Bronchial epithelial cell (primary cell): ENCODE measurements around the gene CYTH3. TPM values are rescaled to one million over a fixed set of nuclear protein-coding genes. Genes with fewer than 3 reads are reported as not detected.

Experiments used
- DNase-seq: peaks from one replicate; pipeline ENCODE4 v3.0.0-alpha.2; 2010; ENCODE audit warnings: low read depth
- FAIRE-seq: peaks from 2 replicates; lab custom pipeline; 2011; peaks lifted over from hg19 to GRCh38; lab: Jason Lieb, UNC
- H3K27me3 ChIP-seq: 2 replicates; pipeline ENCODE4 v1.5.1; 2011; ENCODE audit warnings: low read length; ENCODE audit not compliant: control insufficient read depth, insufficient read depth
- H3K36me3 ChIP-seq: 2 replicates; pipeline ENCODE4 v1.5.1; 2011; ENCODE audit warnings: low read length; ENCODE audit not compliant: control insufficient read depth, insufficient read depth
- H3K4me3 ChIP-seq: 2 replicates; pipeline ENCODE4 v1.5.1; 2011; ENCODE audit warnings: mild to moderate bottlenecking, low read depth, low read length, control low read depth
- total RNA-seq: library from RNA; depleted of rRNA; stranded (reverse); fragments of >200 nt; gene quantifications from 2 replicates; pipeline ENCODE4 v1.2.1, GENCODE V29; 2014
- TF ChIP-seq, protein P1 (sequence below): IDR thresholded peaks from 2 replicates; pipeline ENCODE4 v1.5.1; 2011; ENCODE audit warnings: mild to moderate bottlenecking, moderate library complexity, low read length, control low read depth, inconsistent platforms; ENCODE audit not compliant: insufficient read depth, severe bottlenecking

The CYTH3 gene
- total RNA-seq, 1 donor from 2014 or later = 11.6 TPM

DNA sequence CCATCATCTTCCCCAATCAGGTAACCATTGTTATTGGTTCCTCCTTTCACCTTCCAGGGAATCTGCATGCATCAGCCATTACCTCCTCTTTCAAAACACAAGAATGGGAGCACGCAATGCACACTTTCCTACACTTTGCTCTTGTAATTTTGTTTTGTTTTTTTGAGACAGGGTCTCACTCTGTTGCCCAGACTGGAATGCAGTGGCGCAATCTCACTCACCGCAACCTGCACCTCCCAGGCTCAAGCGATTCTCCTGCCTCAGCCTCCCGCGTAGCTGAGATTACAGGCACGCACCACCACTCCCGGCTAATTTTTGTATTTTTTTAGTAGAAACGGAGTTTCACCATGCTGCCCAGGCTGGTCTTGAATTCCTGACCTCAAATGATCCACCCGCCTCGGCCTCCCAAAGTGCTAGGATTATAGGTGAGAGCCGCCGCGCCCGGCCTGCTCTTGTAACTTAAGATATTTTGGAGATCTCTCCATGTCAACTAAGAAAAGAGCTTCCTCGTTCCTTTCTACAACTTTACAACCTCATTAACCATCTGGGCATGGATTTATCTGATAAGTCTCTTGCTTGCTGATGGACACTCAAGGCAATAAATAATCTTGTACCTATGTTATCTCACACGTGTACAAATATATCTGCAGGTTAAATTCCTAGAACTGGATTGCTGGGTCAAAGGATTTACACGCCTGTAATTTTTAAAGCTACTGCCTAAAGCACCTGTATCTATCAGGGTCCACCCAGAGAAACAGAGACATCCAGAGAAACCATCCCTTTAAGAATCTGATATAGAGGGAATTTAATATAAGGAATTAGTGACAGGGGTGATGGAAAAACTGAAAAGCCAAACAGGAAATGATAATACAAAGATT lies 4.2 kb downstream of the CYTH3 start:
- Histone ChIP-seq H3K36me3 (no peaks in the 10 kb centered on the region), H3K4me3 (no peak overlapping the region), H3K27me3 (no peaks in the 10 kb centered on the region)
- TF ChIP-seq, protein P1, sequence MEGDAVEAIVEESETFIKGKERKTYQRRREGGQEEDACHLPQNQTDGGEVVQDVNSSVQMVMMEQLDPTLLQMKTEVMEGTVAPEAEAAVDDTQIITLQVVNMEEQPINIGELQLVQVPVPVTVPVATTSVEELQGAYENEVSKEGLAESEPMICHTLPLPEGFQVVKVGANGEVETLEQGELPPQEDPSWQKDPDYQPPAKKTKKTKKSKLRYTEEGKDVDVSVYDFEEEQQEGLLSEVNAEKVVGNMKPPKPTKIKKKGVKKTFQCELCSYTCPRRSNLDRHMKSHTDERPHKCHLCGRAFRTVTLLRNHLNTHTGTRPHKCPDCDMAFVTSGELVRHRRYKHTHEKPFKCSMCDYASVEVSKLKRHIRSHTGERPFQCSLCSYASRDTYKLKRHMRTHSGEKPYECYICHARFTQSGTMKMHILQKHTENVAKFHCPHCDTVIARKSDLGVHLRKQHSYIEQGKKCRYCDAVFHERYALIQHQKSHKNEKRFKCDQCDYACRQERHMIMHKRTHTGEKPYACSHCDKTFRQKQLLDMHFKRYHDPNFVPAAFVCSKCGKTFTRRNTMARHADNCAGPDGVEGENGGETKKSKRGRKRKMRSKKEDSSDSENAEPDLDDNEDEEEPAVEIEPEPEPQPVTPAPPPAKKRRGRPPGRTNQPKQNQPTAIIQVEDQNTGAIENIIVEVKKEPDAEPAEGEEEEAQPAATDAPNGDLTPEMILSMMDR = no peak
- DNase-seq = no peak
- FAIRE-seq = no peak

DNA sequence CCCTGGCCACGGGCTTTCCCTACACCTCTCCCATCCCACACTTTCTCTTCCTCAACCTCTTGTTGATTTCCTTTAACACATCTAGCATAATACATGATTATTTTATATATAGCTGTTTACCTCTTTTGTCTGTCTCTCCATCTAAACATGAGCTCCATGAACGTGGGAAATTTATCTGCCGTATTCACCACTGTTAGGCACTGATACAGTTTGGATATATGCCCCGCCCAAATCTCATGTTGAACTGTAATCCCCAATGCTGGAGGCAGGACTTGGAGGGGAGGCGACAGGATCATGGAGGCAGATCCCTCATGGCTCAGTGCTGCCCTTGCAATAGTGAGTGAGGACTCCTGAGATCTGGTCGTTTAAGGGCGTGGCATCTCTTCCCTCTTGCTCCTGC lies 5.7 kb downstream of the CYTH3 start:
- FAIRE-seq (no peak), DNase-seq (no peak)
- H3K4me3 ChIP-seq = no peak overlapping the region
- H3K27me3 ChIP-seq = no peaks in the 10 kb centered on the region
- no peaks in the 10 kb centered on the region for H3K36me3 ChIP-seq
- TF ChIP-seq, protein P1 = no peak

DNA sequence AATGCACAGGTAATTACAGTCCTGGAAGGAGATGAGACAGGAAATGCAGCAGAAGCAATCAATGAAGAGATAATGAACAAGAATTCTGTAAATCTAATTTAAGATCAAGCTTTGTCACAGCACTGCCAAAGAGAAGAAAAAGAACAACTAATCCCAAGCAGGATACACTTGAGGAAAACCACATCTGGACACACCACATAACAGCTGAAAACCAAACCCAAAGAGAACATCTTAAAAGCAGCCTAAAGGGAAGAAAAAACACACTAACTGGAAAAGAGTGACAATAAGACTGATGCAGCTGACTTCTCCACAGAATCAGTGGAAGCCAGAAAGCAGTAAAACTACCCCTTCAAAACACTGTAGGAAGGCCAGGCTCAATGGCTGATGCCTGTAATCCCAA lies 10.2 kb downstream of the CYTH3 start:
- Histone ChIP-seq H3K27me3 (no peaks in the 10 kb centered on the region), H3K4me3 (no peak overlapping the region), H3K36me3 (no peaks in the 10 kb centered on the region)
- FAIRE-seq (no peak), DNase-seq (no peak)
- TF ChIP-seq, protein P1 = no peak

DNA sequence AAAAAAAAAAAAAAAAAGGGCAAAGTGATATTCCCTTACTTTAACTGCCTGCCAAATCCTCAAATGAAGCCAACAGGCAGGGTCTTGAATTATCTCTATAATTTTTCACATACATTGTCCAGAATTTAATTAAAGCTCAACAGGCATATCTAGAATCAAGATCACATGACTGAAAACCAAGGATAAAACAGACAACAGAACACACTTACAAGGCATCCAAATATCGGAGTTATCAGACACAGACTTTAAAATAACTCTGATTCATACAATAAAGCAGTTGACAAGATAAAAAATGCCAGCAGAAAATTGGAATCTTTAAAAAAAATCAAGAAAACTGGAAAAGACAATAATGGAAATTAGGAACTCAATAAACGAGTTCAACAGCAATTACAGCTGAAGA lies 10.7 kb downstream of the CYTH3 start:
- no peaks in the 10 kb centered on the region for H3K27me3 ChIP-seq
- DNase-seq = no peak
- no peaks in the 10 kb centered on the region for H3K36me3 ChIP-seq
- TF ChIP-seq, protein P1 = no peak
- no peak for FAIRE-seq
- no peak overlapping the region for H3K4me3 ChIP-seq

DNA sequence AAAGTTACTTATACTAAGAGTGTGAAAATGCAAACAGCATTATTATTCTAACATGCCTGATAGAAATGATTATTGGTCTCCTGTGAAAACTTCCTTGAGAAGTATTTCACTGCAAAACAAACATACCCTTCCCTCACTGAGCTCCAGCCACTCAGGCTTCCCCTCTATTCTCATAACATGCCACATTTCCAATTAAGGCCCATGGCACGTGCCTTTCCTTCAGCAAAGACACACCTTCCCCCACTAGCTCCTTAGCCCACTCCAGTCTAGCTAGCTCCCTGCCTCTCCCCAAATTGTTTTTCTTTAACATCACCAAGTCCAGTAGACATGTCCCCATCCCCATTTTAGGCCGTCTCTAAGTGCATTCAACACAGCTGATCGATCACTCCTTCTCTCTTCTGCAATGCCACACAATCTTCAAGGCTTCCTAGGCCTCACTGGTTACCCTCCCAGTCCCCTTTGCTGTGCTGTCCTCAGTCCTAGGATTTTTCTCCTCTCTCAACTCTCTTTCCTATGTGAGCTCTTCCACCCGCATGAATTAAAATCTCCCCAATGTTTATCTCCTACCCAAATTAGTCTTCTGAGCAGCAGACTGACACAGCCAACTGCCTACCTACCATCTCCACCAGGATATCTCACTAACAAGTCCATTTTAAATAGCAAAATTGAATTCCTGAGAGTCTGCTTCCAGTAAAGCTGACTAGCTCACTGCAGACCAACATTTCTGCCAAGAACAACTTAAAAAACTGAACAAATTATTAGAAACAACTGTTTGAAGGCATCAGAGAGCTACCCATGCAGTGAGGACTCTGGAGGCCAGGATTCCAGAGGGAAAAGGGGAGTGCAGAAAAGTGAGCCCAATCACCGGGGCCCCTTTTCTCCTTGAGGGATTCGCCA lies 11.9 kb downstream of the CYTH3 start:
- TF ChIP-seq, protein P1 = no peak
- FAIRE-seq (no peak), DNase-seq (no peak)
- Histone ChIP-seq H3K4me3 (no peak overlapping the region), H3K27me3 (no peaks in the 10 kb centered on the region), H3K36me3 (no peaks in the 10 kb centered on the region)
